Astrocyte (in vitro differentiated cells and primary cell): ENCODE results near the gene LYZL6.

Experiments used
- CTCF ChIP-seq: IDR thresholded peaks from 2 replicates; pipeline ENCODE4 v1.5.1; 2011; ENCODE audit warnings: low read depth, mild to moderate bottlenecking, inconsistent platforms, low read length, moderate library complexity; ENCODE audit not compliant: insufficient read depth
- EZH2 ChIP-seq: IDR thresholded peaks from 2 replicates; pipeline ENCODE4 v1.6.1; 2012; ENCODE audit warnings: mild to moderate bottlenecking, low read length, inconsistent platforms; ENCODE audit not compliant: insufficient read depth

DNA sequence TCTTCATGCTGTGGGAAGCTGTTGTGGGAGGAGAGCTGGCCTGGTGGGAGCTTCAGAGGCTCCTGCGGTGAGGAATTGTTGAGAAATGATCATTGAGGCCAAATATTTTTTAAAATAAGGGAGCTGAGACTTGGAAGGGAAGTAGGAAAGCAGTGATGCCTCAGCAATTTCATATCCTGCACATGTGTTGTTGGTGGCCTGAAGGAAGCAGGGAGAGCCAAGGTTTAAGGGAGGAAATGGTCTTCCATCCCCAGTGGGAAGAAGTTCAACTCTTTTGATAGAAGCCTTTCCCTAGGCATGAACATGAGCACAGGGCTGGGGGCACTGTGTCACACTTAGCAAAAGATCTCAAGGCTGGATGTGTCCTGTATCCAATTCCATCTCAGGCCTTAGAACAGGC lies 43.1 kb upstream of the LYZL6 start, which contains the start of gene CCL14:
- TF ChIP-seq CTCF (no peak), EZH2 (no peak)
